WTC11 (cell line): ENCODE measurements around the gene ZNF813.

Source experiments
- FOXK1 ChIP-seq: sonication (generic); formaldehyde crosslinking; IDR thresholded peaks from 2 replicates; pipeline ENCODE4 v1.8.0; 2022; ENCODE audit warnings: mild to moderate bottlenecking, moderate library complexity, missing genetic modification reagents
- IRF2 ChIP-seq: sonication (generic); formaldehyde crosslinking; IDR thresholded peaks from 2 replicates; pipeline ENCODE4 v1.8.0; 2022; ENCODE audit warnings: low read depth, missing genetic modification reagents, borderline replicate concordance
- TF ChIP-seq, protein P1 (sequence below): fragments of 200-600 bp; IDR thresholded peaks from 2 replicates; pipeline ENCODE4 v1.8.0; 2022; ENCODE audit warnings: antibody characterized with exemption

DNA sequence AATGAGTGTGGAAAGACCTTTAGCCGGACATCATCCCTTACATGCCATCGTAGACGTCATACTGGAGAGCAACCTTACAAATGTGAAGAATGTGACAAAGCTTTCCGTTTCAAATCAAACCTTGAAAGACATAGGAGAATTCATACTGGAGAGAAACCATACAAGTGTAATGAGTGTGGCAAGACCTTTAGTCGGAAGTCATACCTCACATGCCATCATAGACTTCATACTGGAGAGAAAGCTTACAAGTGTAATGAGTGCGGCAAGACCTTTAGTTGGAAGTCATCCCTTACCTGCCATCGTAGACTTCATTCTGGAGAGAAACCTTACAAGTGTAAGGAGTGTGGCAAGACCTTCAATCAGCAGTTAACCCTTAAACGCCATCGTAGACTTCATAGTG lies 11.7 kb upstream of the ZNF813 start:
- TF ChIP-seq, protein P1, sequence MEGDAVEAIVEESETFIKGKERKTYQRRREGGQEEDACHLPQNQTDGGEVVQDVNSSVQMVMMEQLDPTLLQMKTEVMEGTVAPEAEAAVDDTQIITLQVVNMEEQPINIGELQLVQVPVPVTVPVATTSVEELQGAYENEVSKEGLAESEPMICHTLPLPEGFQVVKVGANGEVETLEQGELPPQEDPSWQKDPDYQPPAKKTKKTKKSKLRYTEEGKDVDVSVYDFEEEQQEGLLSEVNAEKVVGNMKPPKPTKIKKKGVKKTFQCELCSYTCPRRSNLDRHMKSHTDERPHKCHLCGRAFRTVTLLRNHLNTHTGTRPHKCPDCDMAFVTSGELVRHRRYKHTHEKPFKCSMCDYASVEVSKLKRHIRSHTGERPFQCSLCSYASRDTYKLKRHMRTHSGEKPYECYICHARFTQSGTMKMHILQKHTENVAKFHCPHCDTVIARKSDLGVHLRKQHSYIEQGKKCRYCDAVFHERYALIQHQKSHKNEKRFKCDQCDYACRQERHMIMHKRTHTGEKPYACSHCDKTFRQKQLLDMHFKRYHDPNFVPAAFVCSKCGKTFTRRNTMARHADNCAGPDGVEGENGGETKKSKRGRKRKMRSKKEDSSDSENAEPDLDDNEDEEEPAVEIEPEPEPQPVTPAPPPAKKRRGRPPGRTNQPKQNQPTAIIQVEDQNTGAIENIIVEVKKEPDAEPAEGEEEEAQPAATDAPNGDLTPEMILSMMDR: no peak
- TF ChIP-seq IRF2 (CRISPR knock-in tag): no peak
- no peak for TF ChIP-seq FOXK1 (CRISPR knock-in tag)
